HG03432 (cell line): ENCODE results near the gene DGCR8.
A peak's percentile ranks its signal among the peaks of the same experiment; 100 is the strongest.

Experiments used
- ATAC-seq: cut with Tn5 transposase; IDR thresholded peaks from one replicate; pipeline ENCODE4 v1.9.1; 2021; ENCODE audit warnings: mild to moderate bottlenecking, moderate library complexity; ENCODE audit not compliant: unreplicated experiment

Gene DGCR8

DNA sequence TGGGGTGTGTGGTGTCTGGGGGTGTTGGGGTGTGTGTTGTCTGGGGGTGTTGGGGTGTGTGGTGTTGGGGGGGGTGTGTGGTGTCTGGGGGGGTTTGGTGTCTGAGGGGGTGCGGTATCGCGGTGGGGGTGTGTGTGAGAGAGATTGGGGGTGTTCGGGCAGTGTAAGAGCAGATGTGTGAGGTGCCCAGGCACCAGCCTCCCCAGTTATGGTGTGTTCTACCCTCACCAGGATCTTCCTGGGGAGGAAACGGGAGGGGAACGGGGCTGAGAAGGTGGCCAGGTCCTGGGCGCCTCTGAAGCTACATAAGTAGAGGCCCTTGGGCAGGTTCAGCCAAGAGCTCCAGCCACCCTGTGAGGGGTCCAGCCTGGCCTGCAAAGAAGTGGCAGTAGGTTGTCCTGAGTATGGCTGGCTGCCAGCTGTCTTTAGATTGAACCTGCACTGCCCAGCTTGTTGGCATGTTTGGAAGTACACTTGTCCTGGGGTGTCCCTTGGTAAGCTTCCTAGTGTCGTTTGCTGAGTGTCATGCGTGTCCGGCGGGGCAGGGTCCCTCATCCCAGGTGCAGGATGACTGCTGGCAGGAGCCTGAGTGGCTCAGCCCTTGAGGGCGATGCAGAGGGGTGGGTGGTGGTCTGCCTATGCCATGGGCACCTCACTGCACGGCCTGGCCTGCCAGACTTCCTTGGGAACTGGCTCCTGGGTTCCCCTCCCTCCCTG is 43.5 kb downstream of the DGCR8 start:
- no peak for ATAC-seq

DNA sequence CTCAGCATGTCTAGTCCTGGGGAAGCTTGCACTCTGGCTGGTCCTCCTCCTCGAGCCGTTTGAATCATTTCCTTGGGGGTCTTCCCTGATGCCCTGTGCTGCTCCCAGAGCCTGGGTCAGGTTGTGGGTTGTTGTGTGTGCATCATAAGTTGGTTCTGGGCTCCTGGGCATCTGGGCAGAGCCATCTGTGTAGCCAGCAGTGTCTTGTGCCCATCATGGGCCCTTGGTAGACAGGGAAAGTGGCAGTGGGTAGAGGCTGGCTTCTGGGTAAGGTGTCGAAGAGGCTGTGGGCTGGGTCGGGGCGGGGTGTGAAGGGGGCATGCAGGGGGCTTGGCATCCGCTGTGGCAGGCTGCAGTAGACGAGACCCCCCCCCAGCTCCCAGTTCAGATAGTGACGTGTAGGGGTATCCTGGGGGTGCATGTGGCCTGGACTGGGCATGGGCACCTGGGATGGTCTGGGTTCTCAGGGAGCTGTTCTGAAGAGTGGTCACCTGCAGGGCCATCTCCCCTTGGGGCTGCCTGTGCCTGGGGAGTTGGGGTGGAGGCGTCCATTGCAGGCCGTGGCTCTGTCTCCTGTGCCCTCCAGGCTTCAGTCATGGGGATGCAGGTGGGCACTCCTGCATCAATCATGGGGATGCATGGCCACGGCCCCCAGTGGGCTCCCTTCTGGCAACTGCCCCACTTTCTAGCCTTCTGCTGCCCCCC is 44.2 kb downstream of the DGCR8 start:
- no peak for ATAC-seq

DNA sequence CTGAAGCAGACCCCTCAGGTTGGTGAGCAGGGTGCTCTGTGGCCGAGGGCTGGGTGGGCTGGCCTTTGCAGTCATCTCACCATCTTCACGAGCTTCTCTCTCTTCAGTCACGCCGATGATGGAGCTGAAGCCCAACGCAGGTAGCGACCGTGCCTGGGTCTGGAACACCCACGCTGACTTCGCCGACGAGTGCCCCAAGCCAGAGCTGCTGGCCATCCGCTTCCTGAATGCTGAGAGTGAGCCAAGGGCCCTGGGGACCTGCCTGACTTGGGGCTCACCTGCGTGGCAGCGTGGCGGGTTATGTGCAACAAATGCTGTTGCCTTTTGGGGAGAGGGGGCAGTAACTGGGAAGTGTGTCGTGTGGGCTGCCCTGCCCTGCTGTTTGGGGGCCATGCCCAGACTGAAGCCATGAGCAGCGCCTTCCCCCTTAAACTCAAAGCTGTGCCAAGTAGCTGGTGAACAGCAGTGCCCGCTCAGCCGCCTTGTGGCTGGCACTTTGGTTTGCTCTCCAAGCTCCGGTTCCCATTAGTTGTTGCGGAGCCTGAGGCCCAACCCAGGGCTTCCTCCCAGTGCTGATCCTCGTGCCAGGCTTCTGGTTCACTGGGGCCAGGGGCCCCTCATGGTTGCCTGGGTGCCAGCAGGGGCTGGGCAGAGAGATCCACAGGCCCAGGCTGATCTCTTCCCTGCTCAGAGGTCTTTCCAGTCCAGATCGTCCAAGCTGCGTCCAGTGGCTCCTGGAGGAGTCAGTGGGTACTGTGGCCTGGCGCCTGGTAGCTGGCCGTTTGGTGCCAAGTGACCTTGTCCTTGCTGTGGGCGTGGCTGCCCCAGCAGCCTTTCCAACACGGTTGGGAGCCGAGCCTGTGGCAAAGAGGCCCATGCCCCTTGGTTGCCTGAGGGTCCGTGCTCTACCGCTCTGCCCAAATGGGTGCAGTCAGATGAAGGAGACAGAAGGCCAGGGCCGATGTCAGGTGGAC is 45.4 kb downstream of the DGCR8 start:
- ATAC-seq, result no peak

DNA sequence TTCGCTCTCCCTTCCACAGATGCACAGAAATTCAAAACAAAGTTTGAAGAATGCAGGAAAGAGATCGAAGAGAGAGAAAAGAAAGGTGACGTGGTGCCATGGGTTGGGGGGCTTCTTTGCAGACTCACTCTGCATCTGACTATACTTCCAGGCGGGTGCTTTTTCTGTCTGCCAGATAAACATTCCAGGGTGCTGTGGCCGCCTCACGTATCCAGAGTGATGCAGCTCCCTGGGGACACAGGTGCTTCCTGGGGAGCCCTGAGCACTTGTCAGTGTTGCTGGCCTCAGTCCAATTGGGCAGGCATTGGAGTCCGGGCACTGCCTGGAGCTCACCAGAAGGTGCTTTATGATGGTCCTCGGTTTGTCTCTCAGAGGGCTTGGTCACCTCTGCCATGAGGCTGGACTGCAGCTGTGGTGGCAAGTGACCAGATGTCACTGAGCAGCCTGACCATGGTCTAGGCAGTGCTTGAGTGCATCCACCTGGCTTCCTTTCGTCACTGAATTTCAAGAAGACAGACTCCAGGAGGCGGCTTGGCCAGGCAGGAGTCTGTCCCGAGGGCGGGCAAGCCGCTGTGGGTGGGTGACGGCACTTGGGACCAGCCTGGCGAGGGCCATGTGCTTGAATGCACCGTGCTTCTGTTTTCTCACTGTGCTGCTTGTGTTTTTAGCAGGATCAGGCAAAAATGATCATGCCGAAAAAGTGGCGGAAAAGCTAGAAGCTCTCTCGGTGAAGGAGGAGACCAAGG is 46.4 kb downstream of the DGCR8 start:
- ATAC-seq, result no peak

DNA sequence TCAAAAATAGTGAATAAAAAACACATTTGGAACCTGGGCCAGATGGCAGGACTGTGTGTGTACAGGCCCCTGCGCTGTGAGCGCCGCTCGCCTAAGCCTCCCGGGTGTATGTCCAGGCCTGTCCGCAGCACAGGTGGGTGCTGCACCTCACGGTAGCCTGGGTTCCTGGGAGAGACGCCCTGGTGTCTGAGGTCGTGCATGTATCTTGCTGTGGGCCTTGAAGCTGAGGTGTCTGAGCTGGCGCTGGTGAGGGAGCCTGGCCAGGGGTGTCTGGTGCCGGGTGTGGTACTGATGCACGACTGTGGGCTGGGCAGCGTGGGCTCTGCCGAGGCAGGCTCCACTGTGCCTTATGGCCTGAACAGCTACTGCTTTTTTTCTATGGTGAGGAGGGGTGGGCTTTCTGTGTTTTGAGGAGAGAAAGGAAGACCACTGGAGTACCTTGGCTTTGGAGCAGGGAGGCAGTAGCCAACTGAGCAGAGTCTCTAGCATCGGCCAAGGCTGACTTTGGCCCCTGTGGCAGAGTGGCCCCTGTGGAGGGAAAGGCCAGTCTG is 47.4 kb downstream of the DGCR8 start:
- no peak for ATAC-seq

DNA sequence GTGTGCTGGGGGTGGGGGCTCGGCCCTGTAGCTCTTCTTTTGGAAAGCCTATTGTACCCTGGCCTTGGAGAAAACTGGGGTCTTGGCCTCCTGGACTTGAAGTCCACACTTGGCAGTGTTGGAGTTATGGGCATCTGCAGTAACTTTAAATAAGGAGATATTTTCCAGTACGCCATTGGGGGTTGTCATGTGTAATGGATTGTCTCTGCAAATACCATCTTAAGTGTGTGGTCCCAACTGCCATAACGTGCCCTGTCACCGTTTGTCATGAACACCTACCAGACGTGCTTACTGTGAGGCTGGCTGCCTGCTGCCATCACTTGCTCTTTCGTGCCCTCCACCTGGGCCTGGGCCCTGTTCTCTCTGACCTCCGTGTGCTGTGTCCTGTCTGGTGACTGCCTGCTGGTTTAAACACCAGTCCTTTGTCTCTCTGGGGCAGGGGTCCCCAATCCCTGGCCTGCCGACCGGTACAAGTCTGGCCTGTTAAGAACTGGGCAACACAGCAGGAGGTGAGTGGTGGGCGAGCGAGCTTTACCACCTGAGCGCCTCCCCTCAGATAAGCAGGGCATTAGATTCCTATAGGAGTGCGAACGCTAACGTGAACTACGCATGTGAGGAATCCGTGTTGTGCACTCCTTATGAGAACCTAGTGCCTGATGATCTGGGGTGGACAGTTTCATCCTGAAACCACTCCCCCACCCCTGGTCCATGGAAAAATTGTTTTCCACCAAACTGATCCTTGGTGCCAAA is 48.0 kb downstream of the DGCR8 start:
- no peak for ATAC-seq

DNA sequence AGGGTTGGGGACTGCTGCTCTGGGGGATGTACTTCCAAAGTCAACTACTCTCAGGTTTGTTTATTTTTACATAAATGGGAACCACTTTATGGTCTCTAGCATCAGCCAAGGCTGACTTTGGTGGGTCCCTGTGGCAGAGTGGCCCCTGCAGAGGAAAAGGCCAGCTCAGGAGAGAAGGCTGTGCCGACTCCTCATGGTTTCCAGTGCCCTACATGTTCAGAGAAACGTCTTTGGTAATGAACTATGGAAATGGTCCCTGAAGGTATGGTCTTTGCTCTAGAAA is 48.5 kb downstream of the DGCR8 start:
- ATAC-seq, result no peak

DNA sequence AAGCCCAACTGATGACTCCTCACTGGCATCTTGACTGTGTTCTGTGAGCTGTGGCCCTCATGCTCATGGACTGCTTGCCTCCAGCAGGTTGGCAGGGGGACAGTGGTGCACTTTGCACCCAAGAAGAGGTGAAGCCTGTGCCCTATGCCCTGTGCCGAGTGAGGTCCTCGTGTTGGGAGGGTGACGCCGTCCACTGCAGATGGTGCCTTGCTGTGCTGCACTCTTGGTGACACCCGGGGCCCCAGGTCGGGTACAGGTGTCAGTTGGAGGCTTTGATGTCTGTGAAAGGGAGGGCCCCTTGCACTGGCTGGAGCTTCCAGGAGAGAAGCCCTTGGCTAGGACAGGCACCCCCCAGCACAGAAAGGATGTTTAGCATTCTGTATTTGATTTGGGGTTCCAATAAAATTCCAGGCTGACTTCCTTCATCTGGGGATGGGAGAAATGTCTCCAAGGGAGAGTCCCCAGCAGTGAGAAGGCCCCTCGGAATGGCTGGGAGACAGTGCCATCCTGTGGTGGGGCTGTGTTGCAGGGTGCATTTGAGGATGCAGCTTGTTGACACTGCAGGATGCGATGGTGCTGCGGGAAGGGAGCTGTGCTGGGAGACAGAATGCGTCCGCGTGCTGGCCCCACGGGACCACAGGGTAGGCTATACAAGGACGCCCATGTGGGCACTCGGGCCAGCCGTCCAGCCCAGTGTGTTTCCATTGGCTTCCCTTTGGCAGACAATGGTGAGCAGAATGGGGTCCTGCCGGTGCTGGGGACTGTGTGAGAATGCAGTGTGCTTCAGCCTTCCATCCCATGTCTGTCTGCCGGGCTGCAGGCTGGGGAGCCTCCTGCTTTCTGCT is 49.1 kb downstream of the DGCR8 start:
- ATAC-seq, result no peak

DNA sequence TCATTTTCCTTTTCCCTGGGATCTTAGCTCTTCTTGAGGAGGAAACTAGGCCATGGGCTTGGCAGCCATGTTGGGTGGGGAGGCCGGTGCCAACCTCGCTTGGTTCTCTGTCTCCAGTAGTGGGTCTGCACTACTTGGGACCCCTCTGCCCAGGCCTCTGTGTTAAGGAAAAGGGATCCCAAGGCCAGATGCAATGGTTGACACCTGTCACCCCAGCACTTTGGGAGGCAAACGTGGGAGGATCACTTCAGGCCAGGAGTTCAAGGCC is 49.6 kb downstream of the DGCR8 start:
- ATAC-seq, result no peak

DNA sequence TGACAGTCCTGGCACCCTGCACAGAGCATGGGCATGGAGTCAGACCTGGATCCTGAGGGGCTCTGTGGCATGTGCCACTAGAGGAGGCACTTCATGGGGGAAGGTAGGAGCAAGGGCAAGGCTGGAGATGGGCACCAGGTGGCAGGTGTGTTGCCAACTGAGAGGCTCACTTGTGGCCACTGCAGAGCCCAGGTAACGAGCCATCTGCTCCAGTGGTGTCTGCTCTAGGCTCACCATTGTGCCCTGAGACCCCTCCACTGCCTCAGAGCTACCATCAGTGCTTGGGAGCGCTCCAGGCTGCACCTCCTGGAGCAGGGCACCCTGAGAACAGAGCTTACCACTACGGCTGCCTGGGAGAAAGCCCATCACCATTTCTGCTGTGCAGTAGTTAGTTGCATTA is 50.3 kb downstream of the DGCR8 start:
- no peak for ATAC-seq

DNA sequence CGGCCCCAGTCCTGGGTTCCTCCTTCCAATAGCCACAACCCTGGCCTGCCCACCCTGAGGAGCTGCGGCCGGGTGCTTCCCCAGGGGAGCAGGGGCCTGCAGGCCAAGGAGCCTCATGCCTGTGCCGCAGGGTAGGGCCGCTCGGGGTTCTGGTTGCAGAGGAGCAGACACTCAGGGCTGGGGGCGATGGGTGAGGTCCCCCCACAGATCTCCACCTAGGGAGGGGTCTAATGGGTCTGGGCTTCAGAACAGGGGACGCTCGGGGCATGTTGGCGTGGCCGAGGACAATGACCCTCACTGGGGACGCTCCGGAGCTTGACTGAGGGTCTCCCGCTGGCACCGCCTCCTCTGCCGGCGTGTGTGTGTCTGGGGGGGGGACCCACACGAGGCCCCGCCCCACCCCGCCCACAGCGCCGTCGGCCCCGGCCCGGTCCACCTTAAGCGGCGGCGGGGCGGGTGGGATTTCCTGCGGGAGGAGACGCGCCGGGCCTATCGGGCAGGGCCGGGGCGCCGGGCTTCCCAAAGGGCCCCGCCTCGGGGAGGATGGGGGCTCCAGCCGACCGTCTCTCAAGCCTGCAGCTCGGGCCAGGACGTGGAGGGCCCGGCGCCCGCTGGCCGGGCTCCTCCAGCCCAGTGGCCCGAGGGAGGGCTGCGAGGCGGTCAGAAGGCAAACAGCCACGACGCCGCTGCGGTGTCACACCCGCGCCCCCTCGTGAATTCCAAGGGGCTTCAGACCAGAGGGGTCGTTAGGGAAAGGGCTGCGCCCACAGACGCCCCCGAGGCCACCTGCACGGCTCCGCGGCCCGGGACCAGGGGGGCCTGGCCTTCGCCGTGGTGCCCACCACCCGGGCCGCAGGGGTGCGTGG is 50.9 kb downstream of the DGCR8 start:
- peak; percentile 56 for ATAC-seq

DNA sequence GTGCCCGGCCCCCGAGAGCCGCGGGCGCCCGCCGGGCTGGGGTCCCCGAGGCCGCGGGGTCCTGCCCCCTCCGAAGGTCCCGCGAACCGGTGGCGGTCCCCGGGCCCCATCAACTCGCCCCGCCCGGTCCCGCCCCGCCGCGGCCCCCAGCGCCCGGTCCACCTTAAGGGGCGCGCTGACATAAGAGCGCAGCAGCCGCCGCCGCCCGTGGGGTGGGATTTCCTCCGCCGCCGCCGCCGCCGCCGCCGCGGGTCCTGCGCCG is 51.5 kb downstream of the DGCR8 start, which contains the start of gene ZDHHC8:
Gene ZDHHC8, plus strand, starts transcription at position 208 of the 262 bp plus-strand sequence. CDS start 144 bp downstream, outside the sequence.
- ATAC-seq, result peak; percentile 54

DNA sequence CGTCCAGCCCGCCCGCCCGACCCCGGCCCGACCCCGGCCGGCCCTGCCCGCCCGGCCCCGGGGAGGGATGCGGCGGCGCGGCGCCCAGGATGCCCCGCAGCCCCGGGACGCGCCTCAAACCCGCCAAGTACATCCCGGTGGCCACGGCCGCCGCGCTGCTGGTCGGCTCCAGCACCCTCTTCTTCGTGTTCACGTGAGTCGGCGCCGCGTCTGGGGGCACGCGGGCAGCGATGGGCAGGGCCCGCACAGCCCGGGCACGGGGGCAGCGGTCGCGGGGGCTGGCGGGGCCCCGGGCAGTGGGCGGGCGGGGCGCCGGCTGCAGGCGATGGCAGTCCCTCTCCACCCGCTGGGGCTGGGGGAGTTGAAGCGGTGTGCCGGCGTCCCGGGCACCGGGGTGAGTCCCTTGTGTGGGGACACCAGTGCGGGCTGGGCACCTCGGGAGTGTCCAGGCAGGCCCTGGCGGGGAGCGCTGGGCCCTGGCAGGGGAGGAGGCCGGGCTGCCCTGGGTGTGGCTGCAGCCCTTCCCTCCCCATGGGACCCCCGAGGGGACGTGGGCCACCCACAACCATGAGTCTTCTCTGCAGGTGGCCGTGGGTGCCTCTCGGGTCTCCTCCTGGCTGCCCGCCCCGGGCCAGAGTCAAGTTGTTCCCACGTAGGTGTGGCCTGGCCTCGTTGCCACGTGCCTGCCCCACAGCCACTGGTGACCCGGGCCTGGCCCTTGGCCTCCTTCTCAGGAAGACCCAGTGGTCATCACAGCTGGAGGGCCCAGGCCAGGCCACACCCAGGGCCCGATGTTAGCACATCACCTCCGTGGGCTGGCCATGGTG is 52.0 kb downstream of the DGCR8 start:
- ATAC-seq, result peak; percentile 7

DNA sequence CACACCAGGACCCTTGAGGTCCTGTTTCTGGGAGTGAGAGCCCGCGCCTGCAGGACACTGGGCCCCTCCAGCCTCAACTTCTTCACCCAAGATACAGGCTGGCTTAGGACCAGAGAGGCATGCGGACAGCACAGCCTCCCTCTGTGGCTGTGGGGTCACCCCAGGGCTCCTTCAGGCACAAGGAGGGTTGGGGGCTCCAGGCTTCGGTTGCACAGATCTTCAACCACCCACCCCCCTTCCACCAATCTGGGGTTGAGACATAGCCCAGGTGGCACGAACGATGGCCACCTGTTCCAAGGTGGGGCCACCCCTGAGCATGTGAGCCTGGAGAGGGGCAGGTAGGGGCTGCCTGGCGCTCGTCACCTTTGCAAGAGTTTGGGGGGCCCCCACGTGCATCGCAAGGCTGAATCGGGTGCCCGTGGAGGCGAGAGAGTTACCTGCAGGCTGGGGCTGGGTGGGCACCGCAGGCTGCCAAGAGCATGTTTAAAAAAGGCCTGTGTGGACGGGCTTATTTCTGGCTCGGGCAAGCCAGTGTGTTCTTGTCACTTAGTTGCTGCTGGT is 52.7 kb downstream of the DGCR8 start:
- no peak for ATAC-seq

DNA sequence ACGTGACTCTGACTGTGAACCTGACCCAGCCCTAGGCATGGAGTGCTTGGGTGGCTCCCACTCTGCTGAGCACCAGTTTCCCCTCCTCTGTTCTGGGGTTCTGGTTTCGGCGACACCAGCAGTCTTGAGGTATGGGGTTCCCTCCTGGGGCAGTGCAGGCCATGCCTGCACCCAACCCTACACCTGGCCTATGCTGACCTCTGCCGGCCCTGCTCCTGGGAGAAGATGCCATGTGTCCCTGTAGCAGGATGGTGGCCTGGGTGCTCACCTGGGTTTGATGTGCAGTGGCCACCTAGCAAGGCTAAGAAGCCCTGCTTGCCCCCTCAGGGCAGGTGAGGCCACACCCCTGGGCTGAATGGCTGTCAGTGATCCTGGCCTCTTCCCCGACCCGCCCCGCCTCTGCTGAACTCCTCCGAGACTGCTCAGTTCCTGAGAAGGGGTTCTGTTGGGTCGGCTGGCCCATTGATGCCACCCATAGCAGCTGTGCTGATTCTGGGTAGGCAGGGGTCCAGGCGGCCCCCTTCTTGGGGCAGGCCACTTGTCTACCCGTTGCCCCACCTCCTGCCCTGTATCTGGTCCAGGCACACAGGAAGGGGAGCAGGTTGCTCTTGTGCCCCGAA is 54.0 kb downstream of the DGCR8 start:
- ATAC-seq, result no peak

DNA sequence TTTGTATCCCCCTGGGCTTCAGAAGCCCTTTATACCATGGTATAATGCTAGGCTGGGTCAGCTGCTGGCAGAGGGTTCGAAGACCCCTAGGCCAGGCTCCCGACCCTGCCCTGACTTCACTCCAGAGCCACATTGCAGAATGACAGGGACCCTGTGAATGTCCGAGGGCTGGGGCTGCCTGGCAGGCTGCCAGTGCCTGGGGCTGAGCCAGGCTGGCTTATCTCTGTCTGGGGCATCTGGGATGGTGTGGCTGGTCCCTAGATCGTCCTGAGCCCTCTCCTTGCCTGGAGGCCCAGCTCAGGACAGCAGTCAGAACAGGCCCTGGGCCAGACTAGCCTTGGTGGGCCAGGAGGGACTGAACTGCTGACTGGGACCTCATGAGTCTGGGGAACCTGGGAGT is 55.2 kb downstream of the DGCR8 start:
- ATAC-seq, result no peak
